GM12864 (cell line): ENCODE data around the gene TLK2.
"Not testable (repeated sequence)": the region's sequence is repeated elsewhere in the genome, so short reads cannot be mapped to it uniquely, and the experiment has no call there.

Source experiments
- DNase-seq: peaks from one replicate; pipeline ENCODE4 v3.0.0-alpha.2; 2011; ENCODE audit warnings: low read depth
- H3K4me3 ChIP-seq: 2 replicates; pipeline ENCODE4 v1.5.1; 2011; ENCODE audit warnings: mild to moderate bottlenecking, low read depth, low read length, control low read depth
- CTCF ChIP-seq: IDR thresholded peaks from 2 replicates; pipeline ENCODE4 v1.5.1; 2011; ENCODE audit warnings: low read depth, mild to moderate bottlenecking, moderate library complexity, low read length, control low read depth, inconsistent platforms; ENCODE audit errors: missing control alignments

Gene TLK2

GRCh38 chr17:62580947-62581346, 102.3 kb downstream of the TLK2 start:
- no peak overlapping the region for H3K4me3 ChIP-seq
- no peak for TF ChIP-seq CTCF
- DNase-seq, result no peak

- H3K4me3 ChIP-seq, result no peak overlapping the region
- no peak for TF ChIP-seq CTCF
- DNase-seq, result no peak
Measured at GRCh38 chr17:62581764-62582163, 103.1 kb downstream of the TLK2 start.

GRCh38 chr17:62587554-62587953, 108.9 kb downstream of the TLK2 start:
- TF ChIP-seq CTCF, result no peak
- H3K4me3 ChIP-seq, result no peak overlapping the region
- no peak for DNase-seq

- no peak for DNase-seq
- no peak overlapping the region for H3K4me3 ChIP-seq
- no peak for TF ChIP-seq CTCF
Measured at GRCh38 chr17:62588109-62588508, 109.5 kb downstream of the TLK2 start.

GRCh38 chr17:62591333-62591732, 112.7 kb downstream of the TLK2 start:
- H3K4me3 ChIP-seq, result no peak overlapping the region
- DNase-seq, result no peak
- TF ChIP-seq CTCF, result no peak

- DNase-seq, H3K4me3 ChIP-seq: not testable (repeated sequence)
Measured at GRCh38 chr17:62591822-62592221, 113.2 kb downstream of the TLK2 start.

GRCh38 chr17:62592341-62593099, 113.9 kb downstream of the TLK2 start:
- peak; percentile 7 for TF ChIP-seq CTCF
- DNase-seq, result no peak
- no peak overlapping the region for H3K4me3 ChIP-seq
